PC-9 (cell line): Measurements from ENCODE around the gene ZNHIT1.

ENCODE experiments used
- EZH2 ChIP-seq: fragments of 200-600 bp; sonication (generic); IDR thresholded peaks from 2 replicates; pipeline ENCODE4 v1.8.0; 2017; ENCODE audit warnings: antibody characterized with exemption, low read depth
- TF ChIP-seq, protein P1 (sequence below): fragments of 200-600 bp; sonication (generic); conservative IDR thresholded peaks from 2 replicates; pipeline ENCODE4 v1.6.1; 2017; ENCODE audit warnings: mixed run types, antibody characterized with exemption, mild to moderate bottlenecking, moderate library complexity

- TF ChIP-seq EZH2: no peak
- TF ChIP-seq, protein P1, sequence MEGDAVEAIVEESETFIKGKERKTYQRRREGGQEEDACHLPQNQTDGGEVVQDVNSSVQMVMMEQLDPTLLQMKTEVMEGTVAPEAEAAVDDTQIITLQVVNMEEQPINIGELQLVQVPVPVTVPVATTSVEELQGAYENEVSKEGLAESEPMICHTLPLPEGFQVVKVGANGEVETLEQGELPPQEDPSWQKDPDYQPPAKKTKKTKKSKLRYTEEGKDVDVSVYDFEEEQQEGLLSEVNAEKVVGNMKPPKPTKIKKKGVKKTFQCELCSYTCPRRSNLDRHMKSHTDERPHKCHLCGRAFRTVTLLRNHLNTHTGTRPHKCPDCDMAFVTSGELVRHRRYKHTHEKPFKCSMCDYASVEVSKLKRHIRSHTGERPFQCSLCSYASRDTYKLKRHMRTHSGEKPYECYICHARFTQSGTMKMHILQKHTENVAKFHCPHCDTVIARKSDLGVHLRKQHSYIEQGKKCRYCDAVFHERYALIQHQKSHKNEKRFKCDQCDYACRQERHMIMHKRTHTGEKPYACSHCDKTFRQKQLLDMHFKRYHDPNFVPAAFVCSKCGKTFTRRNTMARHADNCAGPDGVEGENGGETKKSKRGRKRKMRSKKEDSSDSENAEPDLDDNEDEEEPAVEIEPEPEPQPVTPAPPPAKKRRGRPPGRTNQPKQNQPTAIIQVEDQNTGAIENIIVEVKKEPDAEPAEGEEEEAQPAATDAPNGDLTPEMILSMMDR: no peak
Observed at GRCh38 chr7:101200504-101200861, 17.5 kb upstream of the ZNHIT1 start.
